KMS-11 (cell line): ENCODE measurements around the gene AHRR.
"Not testable (repeated sequence)": the region's sequence is repeated elsewhere in the genome, so short reads cannot be mapped to it uniquely, and the experiment has no call there.

ENCODE experiments used
- H2AFZ ChIP-seq: fragments of 200-600 bp; sonication (generic); 2 replicates; pipeline ENCODE4 v1.6.1; 2016; ENCODE audit warnings: antibody characterized with exemption, mixed run types, low read depth
- H3K27ac ChIP-seq: fragments of 200-600 bp; sonication (generic); 2 replicates; pipeline ENCODE4 v1.6.1; 2016; ENCODE audit warnings: mild to moderate bottlenecking, mixed run types
- H3K27me3 ChIP-seq: fragments of 200-600 bp; sonication (generic); 2 replicates; pipeline ENCODE4 v1.6.1; 2017; ENCODE audit warnings: mild to moderate bottlenecking, low read depth, mixed run types, moderate library complexity; ENCODE audit not compliant: insufficient read depth
- H3K36me3 ChIP-seq: fragments of 200-600 bp; sonication (generic); 2 replicates; pipeline ENCODE4 v1.6.1; 2017; ENCODE audit warnings: mild to moderate bottlenecking, mixed run types; ENCODE audit not compliant: insufficient read depth
- H3K4me1 ChIP-seq: fragments of 200-600 bp; sonication (generic); 2 replicates; pipeline ENCODE4 v1.6.1; 2016; ENCODE audit warnings: mild to moderate bottlenecking, low read depth, mixed run types; ENCODE audit not compliant: poor library complexity, severe bottlenecking
- H3K4me2 ChIP-seq: fragments of 200-600 bp; sonication (generic); 2 replicates; pipeline ENCODE4 v1.7.0; 2016; ENCODE audit warnings: mild to moderate bottlenecking, mixed run types
- H3K4me3 ChIP-seq: fragments of 200-600 bp; sonication (generic); IDR thresholded peaks from 2 replicates; pipeline ENCODE4 v1.6.1; 2017; ENCODE audit warnings: low read depth, low read length, mixed read lengths; ENCODE audit not compliant: insufficient read depth
- H3K79me2 ChIP-seq: fragments of 200-600 bp; sonication (generic); 2 replicates; pipeline ENCODE4 v1.6.1; 2016; ENCODE audit warnings: low read depth, mixed run types; ENCODE audit not compliant: insufficient read depth
- H3K9ac ChIP-seq: fragments of 200-600 bp; sonication (generic); 2 replicates; pipeline ENCODE4 v1.6.1; 2016; ENCODE audit warnings: mild to moderate bottlenecking, mixed run types
- H4K20me1 ChIP-seq: fragments of 200-600 bp; sonication (generic); 2 replicates; pipeline ENCODE4 v1.6.1; 2016; ENCODE audit warnings: mild to moderate bottlenecking, mixed run types; ENCODE audit not compliant: insufficient read depth
- TF ChIP-seq, protein P1 (sequence below): fragments of 200-600 bp; sonication (generic); conservative IDR thresholded peaks from 2 replicates; pipeline ENCODE4 v1.6.1; 2017; ENCODE audit warnings: low read depth, mild to moderate bottlenecking, antibody characterized with exemption, low read length, moderate library complexity, mixed read lengths

The AHRR gene

DNA sequence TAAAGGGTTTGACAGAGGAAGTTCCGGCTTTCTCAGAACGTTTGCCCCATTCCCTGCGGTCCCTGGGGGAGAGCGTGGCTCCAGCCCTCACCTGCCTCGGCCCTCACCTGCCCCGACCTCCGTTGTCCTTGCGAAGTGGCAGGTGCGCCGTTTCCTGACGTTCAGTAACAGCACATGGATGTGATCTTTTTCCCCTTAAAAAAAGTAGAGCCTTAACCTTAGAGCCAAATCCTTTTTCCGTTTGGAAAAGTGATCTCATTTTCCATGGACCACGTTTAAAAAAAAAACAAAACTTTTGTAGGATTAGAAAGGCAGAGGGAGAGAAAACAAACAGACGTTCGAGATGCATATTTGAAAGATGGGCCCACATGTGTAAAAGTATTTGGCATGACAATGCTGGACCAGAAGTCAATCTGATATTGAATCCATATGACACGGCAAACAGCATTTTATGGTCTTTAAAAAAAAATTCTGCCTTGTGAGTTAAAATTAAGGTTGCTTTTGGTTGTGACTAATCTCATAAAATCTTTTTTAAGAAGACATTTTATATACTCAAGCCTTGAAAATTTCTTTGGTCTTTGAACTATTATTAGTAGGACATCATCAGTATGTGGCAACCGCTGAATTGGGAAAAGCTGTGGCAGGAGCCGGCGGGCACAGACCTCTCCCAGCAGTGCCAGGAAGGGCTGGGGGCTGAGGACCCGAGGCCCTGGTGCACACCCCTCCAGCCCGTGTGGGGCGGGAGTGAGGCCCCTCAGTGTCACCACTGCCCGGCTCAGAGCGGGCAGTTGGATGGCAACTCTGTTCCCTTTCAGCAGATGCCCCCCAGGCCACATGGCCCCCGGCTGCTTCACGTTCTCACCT, 79.0 kb downstream of the AHRR start:
- Histone ChIP-seq H4K20me1 (no peaks in the 10 kb centered on the region), H3K9ac (no peak overlapping the region), H3K4me3 (no peak overlapping the region), H3K79me2 (no peaks in the 10 kb centered on the region), H3K27ac (no peak overlapping the region), H3K4me2 (no peak overlapping the region), H3K36me3 (no peaks in the 10 kb centered on the region), H3K4me1 (no peaks in the 10 kb centered on the region), H2AFZ (no peak overlapping the region), H3K27me3 (no peaks in the 10 kb centered on the region; the same call in 1 of the 2 replicates)
- TF ChIP-seq, protein P1, sequence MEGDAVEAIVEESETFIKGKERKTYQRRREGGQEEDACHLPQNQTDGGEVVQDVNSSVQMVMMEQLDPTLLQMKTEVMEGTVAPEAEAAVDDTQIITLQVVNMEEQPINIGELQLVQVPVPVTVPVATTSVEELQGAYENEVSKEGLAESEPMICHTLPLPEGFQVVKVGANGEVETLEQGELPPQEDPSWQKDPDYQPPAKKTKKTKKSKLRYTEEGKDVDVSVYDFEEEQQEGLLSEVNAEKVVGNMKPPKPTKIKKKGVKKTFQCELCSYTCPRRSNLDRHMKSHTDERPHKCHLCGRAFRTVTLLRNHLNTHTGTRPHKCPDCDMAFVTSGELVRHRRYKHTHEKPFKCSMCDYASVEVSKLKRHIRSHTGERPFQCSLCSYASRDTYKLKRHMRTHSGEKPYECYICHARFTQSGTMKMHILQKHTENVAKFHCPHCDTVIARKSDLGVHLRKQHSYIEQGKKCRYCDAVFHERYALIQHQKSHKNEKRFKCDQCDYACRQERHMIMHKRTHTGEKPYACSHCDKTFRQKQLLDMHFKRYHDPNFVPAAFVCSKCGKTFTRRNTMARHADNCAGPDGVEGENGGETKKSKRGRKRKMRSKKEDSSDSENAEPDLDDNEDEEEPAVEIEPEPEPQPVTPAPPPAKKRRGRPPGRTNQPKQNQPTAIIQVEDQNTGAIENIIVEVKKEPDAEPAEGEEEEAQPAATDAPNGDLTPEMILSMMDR, result no peak

DNA sequence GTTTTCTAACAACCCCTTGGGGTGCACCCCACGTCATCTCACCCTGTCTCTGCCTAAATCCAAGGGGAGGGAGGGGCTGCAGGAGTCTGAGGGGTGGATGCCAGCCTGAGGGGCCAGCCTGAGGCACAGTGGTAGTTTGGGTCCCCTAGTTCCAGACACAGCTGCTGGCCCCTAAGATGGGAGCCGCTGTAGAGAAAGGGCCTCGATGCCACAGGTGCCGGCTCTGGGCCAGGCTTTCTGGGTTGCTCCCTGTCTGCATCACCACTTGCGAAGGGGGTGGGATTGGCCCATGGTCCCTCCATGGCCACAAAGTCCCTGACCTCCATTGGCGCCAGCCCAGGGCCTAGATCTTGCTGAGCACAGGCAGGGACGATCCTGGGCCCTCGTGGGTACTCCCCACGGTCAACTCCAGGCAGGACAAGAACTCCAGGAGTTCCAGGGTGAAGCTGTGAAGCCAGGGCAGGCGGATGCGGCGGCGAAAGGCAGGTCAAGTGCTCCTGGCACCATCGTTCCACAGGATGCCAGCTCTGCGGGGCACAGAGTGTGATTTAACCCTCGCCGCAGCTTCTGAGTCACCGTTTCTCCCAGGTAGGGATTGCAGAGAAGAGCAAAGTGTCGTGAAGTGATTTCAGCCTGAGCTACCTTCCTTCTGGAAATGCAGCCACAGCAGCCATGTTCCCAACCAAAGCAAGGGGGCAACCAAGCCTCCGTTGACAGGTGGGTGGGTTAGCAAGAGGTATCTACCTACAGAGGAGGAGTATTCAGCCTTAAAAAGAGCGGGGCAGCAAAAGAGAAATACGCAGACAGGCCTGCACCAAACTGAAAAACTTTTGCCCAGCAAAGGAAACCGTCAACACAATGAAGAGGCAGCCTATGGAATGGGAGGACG, 79.9 kb downstream of the AHRR start:
- H3K4me1 ChIP-seq, result no peaks in the 10 kb centered on the region
- no peak overlapping the region for H2AFZ ChIP-seq
- H3K79me2 ChIP-seq, result no peaks in the 10 kb centered on the region
- H3K4me2 ChIP-seq, result no peak overlapping the region
- no peaks in the 10 kb centered on the region for H3K36me3 ChIP-seq
- no peak overlapping the region for H3K9ac ChIP-seq
- no peaks in the 10 kb centered on the region for H4K20me1 ChIP-seq
- no peaks in the 10 kb centered on the region; the same call in 1 of the 2 replicates for H3K27me3 ChIP-seq
- H3K4me3 ChIP-seq, result no peak overlapping the region
- no peak overlapping the region for H3K27ac ChIP-seq
- TF ChIP-seq, protein P1, result no peak

DNA sequence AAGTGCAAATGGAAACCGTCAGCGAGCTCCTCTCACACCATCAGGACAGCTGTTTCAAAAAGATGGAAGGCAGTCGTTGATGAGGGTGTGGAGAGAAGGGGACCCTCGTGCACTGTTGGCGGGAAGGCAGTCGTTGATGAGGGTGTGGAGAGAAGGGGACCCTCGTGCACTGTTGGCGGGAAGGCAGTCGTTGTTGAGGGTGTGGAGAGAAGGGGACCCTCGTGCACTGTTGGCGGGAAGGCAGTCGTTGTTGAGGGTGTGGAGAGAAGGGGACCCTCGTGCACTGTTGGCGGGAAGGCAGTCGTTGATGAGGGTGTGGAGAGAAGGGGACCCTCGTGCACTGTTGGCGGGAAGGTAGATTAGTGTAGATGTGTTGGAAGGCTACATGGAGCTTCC, 80.7 kb downstream of the AHRR start:
- not testable (repeated sequence) for H3K4me1 ChIP-seq, H3K4me2 ChIP-seq, H3K27me3 ChIP-seq, H3K4me3 ChIP-seq, H3K79me2 ChIP-seq, H3K36me3 ChIP-seq, H3K9ac ChIP-seq, H4K20me1 ChIP-seq, H3K27ac ChIP-seq, H2AFZ ChIP-seq

DNA sequence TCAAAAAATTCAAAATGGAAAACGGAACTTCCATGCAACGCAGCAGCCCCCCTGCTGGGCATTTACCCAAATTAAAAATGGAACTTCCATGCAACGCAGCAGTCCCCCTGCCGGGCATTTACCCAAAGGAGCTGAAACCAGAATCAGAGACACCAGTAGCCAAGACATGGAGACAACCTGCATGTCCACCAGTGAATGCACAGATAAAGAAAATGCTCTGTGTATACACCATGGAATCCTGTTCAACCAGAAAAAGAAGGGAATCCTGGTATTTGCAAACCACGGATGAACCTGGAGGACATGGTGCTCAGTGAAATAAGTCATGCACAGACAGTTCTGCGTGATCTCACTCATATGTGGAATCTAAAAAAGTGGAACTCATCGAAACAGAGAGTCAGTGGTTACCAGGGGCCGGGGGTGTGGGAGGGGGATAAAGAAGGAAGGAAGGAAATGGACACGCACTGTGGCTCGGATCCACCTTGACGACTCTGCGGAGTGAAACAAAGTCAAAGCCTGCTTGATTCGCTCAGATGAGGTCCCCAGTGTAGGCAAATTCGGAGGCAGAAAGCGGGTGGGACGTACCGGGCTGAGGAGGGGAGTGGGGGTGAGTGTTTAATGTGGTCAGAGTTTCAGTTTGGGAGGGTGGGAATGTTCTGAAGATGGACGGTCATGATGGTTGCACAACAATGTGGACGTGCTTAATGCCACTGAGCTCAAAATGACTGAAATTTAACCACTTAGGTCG, 81.3 kb downstream of the AHRR start:
- Histone ChIP-seq H3K4me2 (no peak overlapping the region), H3K4me3 (no peak overlapping the region), H3K27me3 (no peaks in the 10 kb centered on the region; the same call in 1 of the 2 replicates), H2AFZ (no peak overlapping the region), H3K9ac (no peak overlapping the region), H4K20me1 (no peaks in the 10 kb centered on the region), H3K79me2 (no peaks in the 10 kb centered on the region), H3K4me1 (no peaks in the 10 kb centered on the region), H3K27ac (no peak overlapping the region), H3K36me3 (no peaks in the 10 kb centered on the region)
- TF ChIP-seq, protein P1, result no peak
